Measurements from ENCODE around the gene EEPD1. TPM values are rescaled to one million over a fixed set of nuclear protein-coding genes. Genes with fewer than 3 reads are reported as not detected.
A peak's percentile ranks its signal among the peaks of the same experiment; 100 is the strongest.

The EEPD1 gene
- total RNA-seq, 1 donor from 2014 or later, result 7.1 TPM

GRCh38 chr7:36154255-36155212, 1.5 kb downstream of the EEPD1 start:
- intact Hi-C loops (cut with micrococcal nuclease), result loop anchor here (10.0 kb wide), 1 partner anchor 140 kb away; no protein-coding TSS in a partner anchor
- TF ChIP-seq, protein P1, sequence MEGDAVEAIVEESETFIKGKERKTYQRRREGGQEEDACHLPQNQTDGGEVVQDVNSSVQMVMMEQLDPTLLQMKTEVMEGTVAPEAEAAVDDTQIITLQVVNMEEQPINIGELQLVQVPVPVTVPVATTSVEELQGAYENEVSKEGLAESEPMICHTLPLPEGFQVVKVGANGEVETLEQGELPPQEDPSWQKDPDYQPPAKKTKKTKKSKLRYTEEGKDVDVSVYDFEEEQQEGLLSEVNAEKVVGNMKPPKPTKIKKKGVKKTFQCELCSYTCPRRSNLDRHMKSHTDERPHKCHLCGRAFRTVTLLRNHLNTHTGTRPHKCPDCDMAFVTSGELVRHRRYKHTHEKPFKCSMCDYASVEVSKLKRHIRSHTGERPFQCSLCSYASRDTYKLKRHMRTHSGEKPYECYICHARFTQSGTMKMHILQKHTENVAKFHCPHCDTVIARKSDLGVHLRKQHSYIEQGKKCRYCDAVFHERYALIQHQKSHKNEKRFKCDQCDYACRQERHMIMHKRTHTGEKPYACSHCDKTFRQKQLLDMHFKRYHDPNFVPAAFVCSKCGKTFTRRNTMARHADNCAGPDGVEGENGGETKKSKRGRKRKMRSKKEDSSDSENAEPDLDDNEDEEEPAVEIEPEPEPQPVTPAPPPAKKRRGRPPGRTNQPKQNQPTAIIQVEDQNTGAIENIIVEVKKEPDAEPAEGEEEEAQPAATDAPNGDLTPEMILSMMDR (IDR thresholded peaks at IDR 0.05; ENCODE audit: borderline replicate concordance), result peak; percentile 30
- H3K27ac ChIP-seq (replicated peaks), result peak overlapping the region; percentile 92
- H3K4me3 ChIP-seq, result peak overlapping the region; percentile 88
- no peaks in the 10 kb centered on the region for H3K9me3 ChIP-seq (replicated peaks)
- H3K4me1 ChIP-seq, result peaks cover 69% of the 10 kb centered on the region
- no peak for DNase-seq
- no peaks in the 10 kb centered on the region for H3K36me3 ChIP-seq
- H3K27me3 ChIP-seq (ENCODE audit: low read depth), result no peaks in the 10 kb centered on the region

DNA sequence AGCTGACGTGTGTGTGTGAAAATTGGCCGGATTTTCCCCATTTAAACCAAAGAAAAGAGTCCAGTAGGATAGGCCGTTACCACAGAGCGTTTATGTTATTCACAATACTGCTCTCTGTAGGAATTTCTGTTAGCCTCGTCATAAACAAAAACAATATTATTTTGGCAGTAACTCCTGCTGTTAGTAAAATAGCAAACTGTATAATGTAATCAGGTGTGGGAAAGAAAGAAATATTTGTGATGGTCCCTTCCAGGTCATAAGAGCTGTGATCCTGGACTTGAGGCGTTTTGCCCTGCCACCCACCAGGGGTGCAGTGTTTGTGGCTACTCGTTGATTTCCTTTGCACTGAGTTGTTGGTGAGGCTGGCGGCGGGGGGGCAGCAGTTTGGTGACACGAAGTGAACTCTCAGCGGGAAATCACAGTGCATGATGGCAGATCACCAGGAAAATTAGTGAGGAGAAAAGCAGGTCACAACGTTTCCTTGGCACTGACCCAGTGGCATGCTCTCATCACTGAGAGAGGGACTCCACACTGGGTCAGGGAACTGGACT, 2.8 kb downstream of the EEPD1 start:
- peak overlapping the region; percentile 92 for H3K27ac ChIP-seq (replicated peaks)
- TF ChIP-seq, protein P1 (IDR thresholded peaks at IDR 0.05; ENCODE audit: borderline replicate concordance), result peak; percentile 33
- no peaks in the 10 kb centered on the region for H3K36me3 ChIP-seq
- peak; percentile 71 for DNase-seq
- H3K27me3 ChIP-seq (ENCODE audit: low read depth), result no peaks in the 10 kb centered on the region
- peaks cover 83% of the 10 kb centered on the region for H3K4me1 ChIP-seq
- no peaks in the 10 kb centered on the region for H3K9me3 ChIP-seq (replicated peaks)
- peak overlapping the region; percentile 88 for H3K4me3 ChIP-seq
- intact Hi-C loops (cut with micrococcal nuclease), result loop anchor here (10.0 kb wide), 1 partner anchor 139 kb away; no protein-coding TSS in a partner anchor

GRCh38 chr7:36157527-36158320, 4.7 kb downstream of the EEPD1 start:
- Histone ChIP-seq H3K9me3 (replicated peaks) (no peaks in the 10 kb centered on the region), H3K4me3 (peak overlapping the region; percentile 88), H3K27me3 (ENCODE audit: low read depth) (no peaks in the 10 kb centered on the region), H3K36me3 (no peaks in the 10 kb centered on the region), H3K4me1 (peaks cover 96% of the 10 kb centered on the region), H3K27ac (replicated peaks) (no peak overlapping the region)
- TF ChIP-seq, protein P1 (IDR thresholded peaks at IDR 0.05; ENCODE audit: borderline replicate concordance), result no peak
- DNase-seq, result no peak
- intact Hi-C loops (cut with micrococcal nuclease), result loop anchor here (10.0 kb wide), 1 partner anchor 137 kb away; no protein-coding TSS in a partner anchor

GRCh38 chr7:36158321-36158605, 5.2 kb downstream of the EEPD1 start:
- H3K27me3 ChIP-seq (ENCODE audit: low read depth), result no peaks in the 10 kb centered on the region
- H3K36me3 ChIP-seq, result no peaks in the 10 kb centered on the region
- H3K27ac ChIP-seq (replicated peaks), result no peak overlapping the region
- TF ChIP-seq, protein P1 (IDR thresholded peaks at IDR 0.05; ENCODE audit: borderline replicate concordance), result no peak
- no peak for DNase-seq
- no peaks in the 10 kb centered on the region for H3K9me3 ChIP-seq (replicated peaks)
- H3K4me3 ChIP-seq, result peak overlapping the region; percentile 88
- peaks cover 98% of the 10 kb centered on the region for H3K4me1 ChIP-seq
- intact Hi-C loops (cut with micrococcal nuclease), result loop anchor here (10.0 kb wide), 1 partner anchor 137 kb away; no protein-coding TSS in a partner anchor

DNA sequence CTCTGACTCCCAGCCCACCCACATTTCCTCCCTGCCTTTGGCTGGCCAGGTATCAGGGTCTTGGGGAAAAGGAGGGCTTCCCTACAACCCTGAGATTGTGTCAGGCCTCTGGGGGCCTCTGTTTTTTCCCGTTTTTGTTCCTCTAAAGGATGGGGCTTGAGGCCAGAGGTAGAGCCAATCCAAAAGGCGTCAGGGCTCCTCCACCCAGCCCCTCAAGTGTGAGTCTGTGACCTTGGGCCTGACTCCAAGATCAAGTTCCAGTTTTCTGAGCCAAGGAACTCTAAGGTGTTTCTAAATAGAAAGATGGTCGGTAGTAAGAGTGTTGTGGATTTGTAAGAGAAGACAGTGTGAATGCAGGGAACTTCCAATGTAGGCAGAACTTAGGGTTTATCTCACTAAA, 6.6 kb downstream of the EEPD1 start:
- no peaks in the 10 kb centered on the region for H3K9me3 ChIP-seq (replicated peaks)
- TF ChIP-seq, protein P1 (IDR thresholded peaks at IDR 0.05; ENCODE audit: borderline replicate concordance), result no peak
- H3K36me3 ChIP-seq, result no peaks in the 10 kb centered on the region
- no peak overlapping the region for H3K4me3 ChIP-seq
- H3K27ac ChIP-seq (replicated peaks), result peak overlapping the region; percentile 9
- H3K27me3 ChIP-seq (ENCODE audit: low read depth), result no peaks in the 10 kb centered on the region
- peaks cover 87% of the 10 kb centered on the region for H3K4me1 ChIP-seq
- intact Hi-C loops (cut with micrococcal nuclease), result loop anchor here (10.0 kb wide), 1 partner anchor 135 kb away; no protein-coding TSS in a partner anchor
- DNase-seq, result no peak
